Chondrocyte (in vitro differentiated cells): Measurements from ENCODE around the gene GDF3. TPM values are rescaled to one million over a fixed set of nuclear protein-coding genes. Genes with fewer than 3 reads are reported as not detected.

Experiments
- DNase-seq: peaks from one replicate; pipeline ENCODE4 v3.0.0; 2021; ENCODE audit warnings: mixed read lengths, low spot score
- H3K27ac Mint-ChIP-seq: one replicate; pipeline ENCODE4 v1.8.0; 2021; ENCODE audit warnings: mild to moderate bottlenecking, moderate library complexity, mixed read lengths; ENCODE audit not compliant: unreplicated experiment
- H3K27me3 Mint-ChIP-seq: 2 replicates; pipeline ENCODE4 v1.8.0; 2021; ENCODE audit warnings: low read depth, mixed read lengths
- H3K36me3 Mint-ChIP-seq: 2 replicates; pipeline ENCODE4 v1.8.0; 2021; ENCODE audit warnings: low read depth, mixed read lengths
- H3K4me1 Mint-ChIP-seq: 2 replicates; pipeline ENCODE4 v1.8.0; 2021; ENCODE audit warnings: low read depth, mild to moderate bottlenecking, mixed read lengths
- H3K4me3 Mint-ChIP-seq: one replicate; pipeline ENCODE4 v1.8.0; 2021; ENCODE audit warnings: mild to moderate bottlenecking, moderate library complexity, mixed read lengths; ENCODE audit not compliant: unreplicated experiment
- H3K9me3 Mint-ChIP-seq: 2 replicates; pipeline ENCODE4 v1.8.0; 2021; ENCODE audit warnings: low read depth, mixed read lengths
- CTCF ChIP-seq: fragments of 200-600 bp; sonication (generic); IDR thresholded peaks from 2 replicates; pipeline ENCODE4 v1.5.0; 2021; ENCODE audit warnings: antibody characterized with exemption, mild to moderate bottlenecking, moderate library complexity
- total RNA-seq: library from RNA; stranded (reverse); gene quantifications from 3 replicates; pipeline ENCODE4 v1.2.1, GENCODE V29; 2021

GDF3 gene
- total RNA-seq, 1 donor from 2014 or later, result not detected

- no peaks in the 10 kb centered on the region for H3K4me1 Mint-ChIP-seq
- no peak for DNase-seq
These were observed 10.3 kb upstream of the GDF3 start for GRCh38 chr12:7705846-7706245.

GRCh38 chr12:7695237-7695560 lies 376 bp downstream of the GDF3 start:
- no peaks in the 10 kb centered on the region for H3K36me3 Mint-ChIP-seq
- TF ChIP-seq CTCF, result no peak
- peaks cover 4% of the 10 kb centered on the region for H3K27me3 Mint-ChIP-seq
- H3K9me3 Mint-ChIP-seq, result no peaks in the 10 kb centered on the region
- H3K27ac Mint-ChIP-seq, result no peak overlapping the region
- DNase-seq, result no peak
- no peaks in the 10 kb centered on the region for H3K4me1 Mint-ChIP-seq
- H3K4me3 Mint-ChIP-seq, result no peak overlapping the region

More at GRCh38 chr12:7705846-7706245, 10.3 kb upstream of the GDF3 start:
- Mint-ChIP-seq H3K36me3 (no peaks in the 10 kb centered on the region), H3K27me3 (no peaks in the 10 kb centered on the region), H3K27ac (no peak overlapping the region), H3K9me3 (no peaks in the 10 kb centered on the region), H3K4me3 (no peak overlapping the region)
- no peak for TF ChIP-seq CTCF

GRCh38 chr12:7694556-7695236 lies 879 bp downstream of the GDF3 start:
- H3K27ac Mint-ChIP-seq, result no peak overlapping the region
- no peaks in the 10 kb centered on the region for H3K4me1 Mint-ChIP-seq
- no peak for TF ChIP-seq CTCF
- H3K4me3 Mint-ChIP-seq, result no peak overlapping the region
- H3K27me3 Mint-ChIP-seq, result peaks cover 4% of the 10 kb centered on the region
- H3K9me3 Mint-ChIP-seq, result no peaks in the 10 kb centered on the region
- no peaks in the 10 kb centered on the region for H3K36me3 Mint-ChIP-seq
- no peak for DNase-seq

- Mint-ChIP-seq H3K27me3 (peaks cover 4% of the 10 kb centered on the region), H3K4me3 (no peak overlapping the region), H3K36me3 (no peaks in the 10 kb centered on the region), H3K4me1 (no peaks in the 10 kb centered on the region), H3K9me3 (no peaks in the 10 kb centered on the region), H3K27ac (no peak overlapping the region)
- no peak for TF ChIP-seq CTCF
- no peak for DNase-seq
These were observed 1.8 kb downstream of the GDF3 start for GRCh38 chr12:7693793-7694192.

GRCh38 chr12:7681535-7681934 lies 14.0 kb downstream of the GDF3 start:
- DNase-seq, result no peak
- H3K9me3 Mint-ChIP-seq, result no peaks in the 10 kb centered on the region
- TF ChIP-seq CTCF, result no peak
- no peak overlapping the region for H3K4me3 Mint-ChIP-seq
- no peak overlapping the region for H3K27ac Mint-ChIP-seq
- no peaks in the 10 kb centered on the region for H3K4me1 Mint-ChIP-seq
- H3K36me3 Mint-ChIP-seq, result no peaks in the 10 kb centered on the region
- H3K27me3 Mint-ChIP-seq, result no peaks in the 10 kb centered on the region
